Fibroblast of mammary gland (primary cell): ENCODE data around the gene ABCF1.

Experiments
- DNase-seq: peaks from one replicate; pipeline ENCODE4 v3.0.0-alpha.2; 2010; ENCODE audit warnings: low read depth
- H3K4me3 ChIP-seq: 2 replicates; pipeline ENCODE4 v1.5.1; 2011; ENCODE audit warnings: low read depth, mild to moderate bottlenecking, low read length, moderate library complexity; ENCODE audit not compliant: control insufficient read depth
- TF ChIP-seq, protein P1 (sequence below): conservative IDR thresholded peaks from 2 replicates; pipeline ENCODE4 v1.5.1; 2011; ENCODE audit warnings: low read depth, low read length, inconsistent platforms; ENCODE audit not compliant: control insufficient read depth, insufficient read depth

Gene ABCF1

DNA sequence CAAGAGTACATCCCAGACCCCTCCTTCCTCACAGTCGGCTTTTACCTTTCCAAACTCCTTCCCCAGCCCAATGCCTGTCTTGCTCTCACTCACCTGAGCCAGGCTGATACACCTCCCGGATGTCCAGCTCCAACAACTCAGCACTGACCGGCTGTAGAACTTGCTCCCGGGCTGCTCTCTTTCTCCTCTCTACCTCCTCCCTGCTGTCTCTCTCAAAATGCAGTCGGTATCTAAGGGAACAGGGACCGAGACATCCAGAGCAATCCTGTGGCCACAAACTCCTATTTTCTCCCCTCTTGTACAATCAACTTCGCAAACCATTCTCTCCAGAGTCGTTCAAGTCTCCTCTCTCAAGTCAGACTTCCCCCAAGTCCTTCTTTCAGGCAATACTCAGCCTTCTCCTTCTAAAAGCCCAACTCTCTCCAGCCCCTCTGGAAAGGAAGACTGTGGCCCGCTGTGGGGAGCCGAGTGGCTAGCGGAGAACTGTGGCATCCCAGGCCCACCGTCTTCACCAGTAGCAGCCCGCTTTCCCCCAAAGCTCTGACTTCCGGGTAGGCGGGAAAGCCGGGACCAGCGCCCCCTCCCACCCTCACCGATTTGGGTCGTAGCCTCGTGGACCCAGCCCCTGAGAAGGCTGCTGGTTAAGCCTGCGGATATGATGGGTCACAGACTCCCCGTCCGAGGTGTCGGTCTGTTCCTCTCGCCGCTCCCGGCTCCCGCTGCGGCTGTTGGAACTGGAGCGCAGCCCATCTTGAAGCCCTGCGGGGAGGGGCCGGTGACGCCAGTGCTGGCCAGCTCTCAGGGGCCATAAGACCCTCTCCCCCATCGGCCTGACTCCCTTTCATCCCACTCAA, 16.1 kb upstream of the ABCF1 start:
- TF ChIP-seq, protein P1, sequence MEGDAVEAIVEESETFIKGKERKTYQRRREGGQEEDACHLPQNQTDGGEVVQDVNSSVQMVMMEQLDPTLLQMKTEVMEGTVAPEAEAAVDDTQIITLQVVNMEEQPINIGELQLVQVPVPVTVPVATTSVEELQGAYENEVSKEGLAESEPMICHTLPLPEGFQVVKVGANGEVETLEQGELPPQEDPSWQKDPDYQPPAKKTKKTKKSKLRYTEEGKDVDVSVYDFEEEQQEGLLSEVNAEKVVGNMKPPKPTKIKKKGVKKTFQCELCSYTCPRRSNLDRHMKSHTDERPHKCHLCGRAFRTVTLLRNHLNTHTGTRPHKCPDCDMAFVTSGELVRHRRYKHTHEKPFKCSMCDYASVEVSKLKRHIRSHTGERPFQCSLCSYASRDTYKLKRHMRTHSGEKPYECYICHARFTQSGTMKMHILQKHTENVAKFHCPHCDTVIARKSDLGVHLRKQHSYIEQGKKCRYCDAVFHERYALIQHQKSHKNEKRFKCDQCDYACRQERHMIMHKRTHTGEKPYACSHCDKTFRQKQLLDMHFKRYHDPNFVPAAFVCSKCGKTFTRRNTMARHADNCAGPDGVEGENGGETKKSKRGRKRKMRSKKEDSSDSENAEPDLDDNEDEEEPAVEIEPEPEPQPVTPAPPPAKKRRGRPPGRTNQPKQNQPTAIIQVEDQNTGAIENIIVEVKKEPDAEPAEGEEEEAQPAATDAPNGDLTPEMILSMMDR: no peak
- H3K4me3 ChIP-seq: peak overlapping the region; percentile 98

DNA sequence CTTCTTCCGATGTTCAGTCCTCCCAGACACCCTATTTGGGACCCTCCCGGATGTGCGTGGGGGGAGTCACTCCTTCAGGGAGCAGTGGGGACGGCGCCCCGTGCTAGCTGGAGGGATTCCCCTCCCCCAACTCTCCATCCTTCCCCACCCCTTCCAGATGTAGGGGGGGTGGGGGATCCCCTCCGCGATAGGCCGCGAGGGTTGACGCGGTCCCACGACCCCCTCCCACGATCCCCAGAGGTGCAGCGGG, 15.5 kb upstream of the ABCF1 start:
- no peak for DNase-seq
- peak overlapping the region; percentile 98 for H3K4me3 ChIP-seq
- TF ChIP-seq, protein P1: no peak

More for the DNA sequence above, 16.1 kb upstream of the ABCF1 start:
- DNase-seq: peak; percentile 31

DNA sequence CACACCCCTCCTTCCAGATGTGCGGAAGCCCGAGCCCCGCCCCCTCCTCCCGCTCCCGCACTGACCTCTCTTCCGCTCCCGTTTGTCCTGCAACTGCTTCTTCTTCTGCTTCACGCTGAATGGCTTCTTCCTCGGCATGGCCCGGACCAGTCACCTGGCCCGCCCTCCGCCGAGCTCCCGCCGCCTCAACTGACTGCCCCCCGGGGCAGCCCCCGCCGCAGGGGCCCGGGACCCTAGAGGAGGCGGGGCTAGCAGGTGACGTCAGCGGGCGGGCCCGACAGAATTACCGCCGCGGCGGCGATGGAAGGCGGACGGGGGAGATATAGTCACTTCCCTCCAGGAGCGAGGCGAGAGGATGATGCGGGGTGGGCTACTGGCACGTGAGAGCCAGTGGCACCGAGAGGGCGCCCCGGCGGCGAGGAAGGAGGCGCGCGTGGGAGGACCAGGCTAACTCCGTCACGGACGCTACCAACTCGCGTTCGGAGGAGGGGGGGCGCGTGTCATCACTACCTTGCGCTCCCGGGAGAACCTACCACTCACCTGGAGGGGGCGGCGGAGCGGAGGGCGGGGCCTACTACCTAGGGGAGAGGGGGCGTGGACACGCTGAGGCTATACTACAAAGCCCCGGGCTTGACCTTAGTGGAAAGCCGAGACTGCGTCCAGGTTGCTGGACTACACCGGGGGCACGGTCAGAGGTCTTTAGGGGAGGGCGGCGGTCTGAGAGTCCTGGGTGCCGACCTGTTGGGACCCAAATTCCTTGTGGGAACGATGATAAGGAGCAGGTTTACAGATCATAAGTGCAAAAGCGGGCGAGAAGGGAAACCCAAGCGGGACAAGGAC, 15.0 kb upstream of the ABCF1 start, which contains the start of gene GNL1:
Gene GNL1, minus strand, starts transcription at position 424 of the 840 bp plus-strand sequence. Its CDS starts 286 bp downstream, at position 138.
- TF ChIP-seq, protein P1: no peak
- peak; percentile 82 for DNase-seq

DNA sequence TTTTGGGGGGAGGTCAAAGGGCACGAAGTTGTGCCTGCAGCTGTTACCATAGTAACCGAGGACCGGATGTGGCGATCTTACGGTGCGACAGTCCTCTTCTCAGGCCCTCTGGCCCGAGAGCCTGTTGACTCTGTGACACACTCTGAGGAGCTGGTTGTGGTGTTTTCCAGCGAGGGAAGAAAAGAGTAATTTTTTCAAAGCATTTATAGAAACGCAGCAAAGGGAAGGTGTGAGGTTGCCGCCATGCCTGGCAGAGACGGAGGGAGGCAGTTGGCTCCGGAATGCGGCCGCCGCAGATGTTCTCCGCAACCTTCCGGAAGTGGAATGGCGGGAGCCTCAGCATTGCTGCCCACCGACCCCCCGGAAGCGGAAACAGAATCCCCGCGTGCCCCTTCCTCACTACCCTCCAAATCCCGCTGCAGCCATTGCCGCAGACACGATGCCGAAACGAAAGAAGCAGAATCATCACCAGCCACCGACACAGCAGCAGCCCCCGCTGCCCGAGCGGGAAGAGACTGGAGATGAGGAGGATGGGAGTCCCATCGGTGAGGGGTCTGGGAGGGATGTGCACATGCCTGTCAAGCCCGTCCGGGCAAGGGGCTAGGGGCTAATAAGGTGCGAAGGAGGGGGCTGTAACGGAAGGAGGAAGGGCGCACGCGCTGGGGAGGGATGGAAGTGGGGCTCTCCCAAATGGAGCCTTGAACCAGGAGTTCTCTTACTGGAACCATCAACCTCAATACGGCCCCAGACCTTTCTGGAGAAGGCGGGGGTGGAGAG, 14.1 kb upstream of the ABCF1 start, which contains the start of gene PRR3:
Gene PRR3, plus strand, starts transcription at position 390 of the 777 bp plus-strand sequence. Its CDS starts 50 bp downstream, at position 440.
- peak; percentile 89 for DNase-seq
- peak within 1 kb of the TSS; percentile 98 for H3K4me3 ChIP-seq
- TF ChIP-seq, protein P1: no peak

More for the DNA sequence above, 15.0 kb upstream of the ABCF1 start, which contains the start of gene GNL1:
- peak within 1 kb of the TSS; percentile 98 for H3K4me3 ChIP-seq

DNA sequence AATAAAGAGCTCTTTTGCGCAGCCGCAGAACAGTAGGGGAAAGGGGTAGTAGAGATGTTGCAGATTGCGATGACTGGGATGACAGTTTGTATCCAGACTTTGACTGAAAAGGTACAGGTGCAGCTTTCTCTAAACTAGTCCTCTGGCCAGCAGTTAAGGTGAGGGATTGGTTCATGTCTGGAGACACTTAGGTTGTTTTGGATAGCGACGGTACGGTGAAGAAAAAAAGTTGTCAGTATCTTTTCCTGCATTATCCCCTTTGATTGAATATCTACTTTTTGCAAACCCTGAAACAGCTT, 13.6 kb upstream of the ABCF1 start:
- TF ChIP-seq, protein P1: no peak
- DNase-seq: no peak

DNA sequence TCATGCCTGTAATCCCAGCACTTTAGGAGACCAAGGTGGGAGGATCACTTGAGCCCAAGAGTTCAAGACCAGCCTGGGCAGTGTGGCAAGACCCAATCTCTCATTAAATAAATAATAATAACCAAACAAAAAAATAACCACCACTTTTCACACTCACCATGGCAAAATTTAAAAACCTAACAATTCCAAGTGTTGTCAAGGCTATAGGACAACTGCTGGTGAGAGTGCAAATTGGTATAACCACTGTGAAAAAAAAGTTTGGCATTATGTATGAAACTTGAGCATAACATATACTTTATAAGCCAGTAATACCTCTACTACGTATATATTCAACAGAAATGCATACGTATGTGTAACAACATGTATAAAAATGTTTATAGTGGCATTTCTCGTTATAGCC, 10.3 kb upstream of the ABCF1 start:
- TF ChIP-seq, protein P1: no peak
- DNase-seq: no peak
- no peak overlapping the region for H3K4me3 ChIP-seq

More for the DNA sequence above, 13.6 kb upstream of the ABCF1 start:
- peak overlapping the region; percentile 98 for H3K4me3 ChIP-seq
